NCI-H187 treated with DMSO at 0.1 percent for 48 hours (cell line): ENCODE data around the gene CEACAM18.
"Not testable (repeated sequence)": the region's sequence is repeated elsewhere in the genome, so short reads cannot be mapped to it uniquely, and the experiment has no call there.

Experiments
- DNase-seq: peaks from one replicate; lab custom pipeline; 2025; lab: John Stamatoyannopoulos, UW

Gene CEACAM18

GRCh38 chr19:51478381-51479234 lies at the start of gene CEACAM18:
Gene CEACAM18, plus strand, starts transcription at chr19:51478539.
- DNase-seq = no peak

- no peak for DNase-seq
Observed at GRCh38 chr19:51430221-51430620, 48.1 kb upstream of the CEACAM18 start.

GRCh38 chr19:51431124-51431523 lies 47.2 kb upstream of the CEACAM18 start:
- no peak for DNase-seq

- DNase-seq = no peak
Observed at GRCh38 chr19:51433043-51433442, 45.3 kb upstream of the CEACAM18 start.

GRCh38 chr19:51434456-51434855 lies 43.9 kb upstream of the CEACAM18 start:
- no peak for DNase-seq

GRCh38 chr19:51439021-51439465 lies 39.3 kb upstream of the CEACAM18 start:
- DNase-seq = no peak

- no peak for DNase-seq
Observed at GRCh38 chr19:51440052-51440451, 38.3 kb upstream of the CEACAM18 start.

- no peak for DNase-seq
Observed at GRCh38 chr19:51440846-51441409, 37.4 kb upstream of the CEACAM18 start.

- DNase-seq = no peak
Observed at GRCh38 chr19:51441410-51442390, 36.6 kb upstream of the CEACAM18 start.

- DNase-seq = not testable (repeated sequence)
Observed at GRCh38 chr19:51447510-51447909, 30.8 kb upstream of the CEACAM18 start.

- no peak for DNase-seq
Observed at GRCh38 chr19:51448011-51448410, 30.3 kb upstream of the CEACAM18 start.

- DNase-seq = no peak
Observed at GRCh38 chr19:51448411-51449016, 29.8 kb upstream of the CEACAM18 start.

GRCh38 chr19:51450730-51451307 lies 27.5 kb upstream of the CEACAM18 start:
- DNase-seq = no peak

GRCh38 chr19:51456541-51457290 lies 21.6 kb upstream of the CEACAM18 start:
- no peak for DNase-seq

- DNase-seq = no peak
Observed at GRCh38 chr19:51457351-51458013, 20.9 kb upstream of the CEACAM18 start.

- no peak for DNase-seq
Observed at GRCh38 chr19:51458051-51458645, 20.2 kb upstream of the CEACAM18 start, which contains the start of gene SIGLEC8. Gene SIGLEC8, minus strand, starts transcription at chr19:51458454. Its CDS starts 67 bp downstream, at chr19:51458387.

- DNase-seq = no peak
Observed at GRCh38 chr19:51458899-51459505, 19.3 kb upstream of the CEACAM18 start.

GRCh38 chr19:51460164-51460992 lies 18.0 kb upstream of the CEACAM18 start:
- no peak for DNase-seq
